Endodermal cell (in vitro differentiated cells): Measurements from ENCODE around the gene DTL. TPM values are rescaled to one million over a fixed set of nuclear protein-coding genes. Genes with fewer than 3 reads are reported as not detected.

Source experiments
- DNase-seq: peaks from one replicate; pipeline ENCODE4 v3.0.0-alpha.2; 2017
- H3K27ac ChIP-seq: 2 replicates; pipeline ENCODE4 v1.5.1; 2013; ENCODE audit warnings: mild to moderate bottlenecking, low read depth, low read length, moderate library complexity
- H3K27me3 ChIP-seq: 2 replicates; pipeline ENCODE4 v1.6.1; 2013; ENCODE audit warnings: mild to moderate bottlenecking, low read length, moderate library complexity; ENCODE audit not compliant: insufficient read depth, control insufficient read depth, poor library complexity, severe bottlenecking
- H3K36me3 ChIP-seq: 2 replicates; pipeline ENCODE4 v1.7.0; 2013; ENCODE audit warnings: mild to moderate bottlenecking, low read length, moderate library complexity; ENCODE audit not compliant: control insufficient read depth, insufficient read depth
- H3K4me1 ChIP-seq: one replicate; pipeline ENCODE4 v1.7.0; 2013; ENCODE audit warnings: low read length; ENCODE audit not compliant: control insufficient read depth, insufficient read depth
- H3K4me3 ChIP-seq: 2 replicates; pipeline ENCODE4 v1.5.1; 2013; ENCODE audit warnings: mild to moderate bottlenecking, low read length, moderate library complexity
- H3K9ac ChIP-seq: 2 replicates; pipeline ENCODE4 v1.6.1; 2013; ENCODE audit warnings: mild to moderate bottlenecking, low read length, moderate library complexity; ENCODE audit not compliant: poor library complexity, severe bottlenecking; ENCODE audit errors: extremely low read depth
- H3K9me3 ChIP-seq: 2 replicates; pipeline ENCODE4 v1.6.1; 2013; ENCODE audit warnings: mild to moderate bottlenecking, low read length, moderate library complexity; ENCODE audit not compliant: control insufficient read depth
- H3K27ac Mint-ChIP-seq: 2 replicates; pipeline ENCODE4 v1.8.0; 2020; ENCODE audit warnings: mixed read lengths
- H3K27me3 Mint-ChIP-seq: 2 replicates; pipeline ENCODE4 v1.8.0; 2021; ENCODE audit warnings: mild to moderate bottlenecking, mixed read lengths; ENCODE audit not compliant: insufficient read depth
- H3K36me3 Mint-ChIP-seq: 2 replicates; pipeline ENCODE4 v1.8.0; 2020; ENCODE audit warnings: low read depth, mixed read lengths
- H3K4me1 Mint-ChIP-seq: 2 replicates; pipeline ENCODE4 v1.8.0; 2020; ENCODE audit warnings: mixed read lengths
- H3K4me3 Mint-ChIP-seq: 2 replicates; pipeline ENCODE4 v1.8.0; 2020; ENCODE audit warnings: mild to moderate bottlenecking, moderate library complexity, mixed read lengths
- H3K9me3 Mint-ChIP-seq: 2 replicates; pipeline ENCODE4 v1.8.0; 2020; ENCODE audit warnings: mild to moderate bottlenecking, mixed read lengths
- WGBS, 2 experiments: methylation state at CpG; one replicate each; pipeline versions ENCODE4 v1.1.5 to v1.1.7; 2013; ENCODE audit warnings: missing lambda C conversion rate in 2 of 2, mixed read lengths in 1 of 2; ENCODE audit not compliant: insufficient coverage in 1 of 2, insufficient read length in 1 of 2; 5-methylcytosine and 5-hydroxymethylcytosine counted together
- total RNA-seq, 2 donors: library from RNA; stranded (reverse); fragmentation: NEBNext Ultra II Directional in 1 of 2; extraction: Animal tissue kit (Norgen Biotek cat#: 25700) in 1 of 2; gene quantifications; 2 replicates in 1 of 2; 3 replicates in 1 of 2; pipeline ENCODE4 v1.2.1, GENCODE V29; 2021
- TF ChIP-seq, protein P1 (sequence below): fragments of 200-600 bp; sonication (generic); conservative IDR thresholded peaks from 2 replicates; pipeline ENCODE4 v1.5.0; 2021; ENCODE audit warnings: antibody characterized with exemption, mild to moderate bottlenecking

Gene DTL
- total RNA-seq, 2 donors from 2014 or later, result 45.5 to 73.8 TPM

DNA sequence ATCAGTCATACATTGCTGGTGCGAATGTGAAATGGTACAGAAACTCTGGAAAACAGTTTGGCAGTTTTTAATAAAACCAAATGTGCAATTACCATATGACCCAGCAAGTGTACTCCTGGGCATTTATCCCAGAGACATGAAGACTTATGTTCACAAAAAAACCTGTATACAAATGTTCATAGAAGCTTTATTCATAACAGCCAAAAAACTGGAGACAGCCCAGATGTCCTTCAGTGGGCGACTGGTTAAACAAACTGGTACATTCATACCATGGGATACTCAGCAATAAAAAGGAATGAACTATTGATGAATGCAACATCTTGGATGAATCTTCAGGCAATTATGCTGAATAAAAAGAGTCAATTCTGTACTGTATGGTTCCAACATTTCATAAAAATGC is 97.8 kb downstream of the DTL start:
- Histone ChIP-seq H3K27ac (no peak overlapping the region), H3K9ac (no peak overlapping the region), H3K9me3 (peaks cover 14% of the 10 kb centered on the region), H3K4me1 (no peaks in the 10 kb centered on the region), H3K36me3 (no peaks in the 10 kb centered on the region), H3K4me3 (no peak overlapping the region), H3K27me3 (no peaks in the 10 kb centered on the region)
- Mint-ChIP-seq H3K4me3 (no peak overlapping the region), H3K4me1 (peaks cover 9% of the 10 kb centered on the region), H3K36me3 (peaks cover 9% of the 10 kb centered on the region), H3K27ac (no peak overlapping the region), H3K9me3 (peaks cover 13% of the 10 kb centered on the region), H3K27me3 (no peaks in the 10 kb centered on the region)
- DNase-seq, result no peak
- TF ChIP-seq, protein P1, sequence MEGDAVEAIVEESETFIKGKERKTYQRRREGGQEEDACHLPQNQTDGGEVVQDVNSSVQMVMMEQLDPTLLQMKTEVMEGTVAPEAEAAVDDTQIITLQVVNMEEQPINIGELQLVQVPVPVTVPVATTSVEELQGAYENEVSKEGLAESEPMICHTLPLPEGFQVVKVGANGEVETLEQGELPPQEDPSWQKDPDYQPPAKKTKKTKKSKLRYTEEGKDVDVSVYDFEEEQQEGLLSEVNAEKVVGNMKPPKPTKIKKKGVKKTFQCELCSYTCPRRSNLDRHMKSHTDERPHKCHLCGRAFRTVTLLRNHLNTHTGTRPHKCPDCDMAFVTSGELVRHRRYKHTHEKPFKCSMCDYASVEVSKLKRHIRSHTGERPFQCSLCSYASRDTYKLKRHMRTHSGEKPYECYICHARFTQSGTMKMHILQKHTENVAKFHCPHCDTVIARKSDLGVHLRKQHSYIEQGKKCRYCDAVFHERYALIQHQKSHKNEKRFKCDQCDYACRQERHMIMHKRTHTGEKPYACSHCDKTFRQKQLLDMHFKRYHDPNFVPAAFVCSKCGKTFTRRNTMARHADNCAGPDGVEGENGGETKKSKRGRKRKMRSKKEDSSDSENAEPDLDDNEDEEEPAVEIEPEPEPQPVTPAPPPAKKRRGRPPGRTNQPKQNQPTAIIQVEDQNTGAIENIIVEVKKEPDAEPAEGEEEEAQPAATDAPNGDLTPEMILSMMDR, result no peak
- WGBS, 2 experiments, result 91 to 100% methylated on average over 1 to 2 of the region's 2 CpGs

DNA sequence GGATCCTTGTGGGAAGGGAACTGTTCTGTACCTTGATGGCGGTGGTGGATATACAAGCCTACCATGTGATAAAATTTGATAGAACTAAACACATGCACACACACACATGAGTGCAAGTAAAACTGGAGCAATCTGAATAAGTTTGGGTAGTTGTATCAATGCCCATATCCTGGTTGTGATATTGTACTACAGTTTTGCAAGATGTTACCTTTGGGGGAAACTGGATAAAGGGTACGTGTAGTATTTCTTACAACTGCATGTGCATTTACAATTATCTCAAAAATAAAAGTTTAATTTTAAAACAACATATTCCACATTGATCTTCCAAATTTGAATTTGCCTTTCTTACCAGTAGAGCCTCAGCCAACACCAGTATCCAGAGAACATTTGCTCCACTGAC is 99.6 kb downstream of the DTL start:
- H3K27me3 ChIP-seq, result no peaks in the 10 kb centered on the region
- TF ChIP-seq, protein P1, result no peak
- H3K27ac ChIP-seq, result no peak overlapping the region
- H3K9me3 Mint-ChIP-seq, result peaks cover 13% of the 10 kb centered on the region
- H3K4me1 Mint-ChIP-seq, result peaks cover 9% of the 10 kb centered on the region
- no peaks in the 10 kb centered on the region for H3K27me3 Mint-ChIP-seq
- H3K4me3 ChIP-seq, result no peak overlapping the region
- WGBS, 2 experiments, result 100% methylated on average over 1 of the region's 2 CpGs
- H3K4me3 Mint-ChIP-seq, result no peak overlapping the region
- H3K9ac ChIP-seq, result no peak overlapping the region
- H3K4me1 ChIP-seq, result no peaks in the 10 kb centered on the region
- DNase-seq, result no peak
- H3K36me3 Mint-ChIP-seq, result peaks cover 9% of the 10 kb centered on the region
- H3K27ac Mint-ChIP-seq, result no peak overlapping the region
- peaks cover 14% of the 10 kb centered on the region for H3K9me3 ChIP-seq
- no peaks in the 10 kb centered on the region for H3K36me3 ChIP-seq

DNA sequence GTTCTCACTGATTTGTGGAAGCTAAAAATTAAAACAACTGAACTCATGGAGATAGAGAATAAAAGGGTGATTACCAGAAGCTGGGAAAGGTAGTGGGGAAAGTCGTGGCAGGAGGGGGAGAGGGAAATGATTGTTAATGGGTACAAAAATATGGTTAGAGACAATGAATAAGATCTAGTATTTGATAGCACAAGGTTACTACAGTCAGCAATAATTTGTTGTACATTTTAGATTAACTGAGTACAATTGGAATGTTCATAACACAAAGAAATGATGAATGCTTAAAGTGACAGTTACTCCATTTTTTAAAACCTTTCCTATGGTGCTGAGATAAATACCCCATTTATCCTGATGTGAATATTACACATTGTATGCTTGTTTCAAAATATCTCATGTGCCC is 102.3 kb downstream of the DTL start:
- Mint-ChIP-seq H3K9me3 (peaks cover 13% of the 10 kb centered on the region), H3K27me3 (no peaks in the 10 kb centered on the region), H3K36me3 (peaks cover 12% of the 10 kb centered on the region), H3K27ac (no peak overlapping the region), H3K4me1 (no peaks in the 10 kb centered on the region), H3K4me3 (no peak overlapping the region)
- WGBS, 2 experiments, result 91 to 94% methylated on average over 1 of the region's 1 CpG
- TF ChIP-seq, protein P1, result no peak
- Histone ChIP-seq H3K27me3 (no peaks in the 10 kb centered on the region), H3K9me3 (peaks cover 14% of the 10 kb centered on the region), H3K4me3 (no peak overlapping the region), H3K36me3 (no peaks in the 10 kb centered on the region), H3K4me1 (no peaks in the 10 kb centered on the region), H3K27ac (no peak overlapping the region), H3K9ac (no peak overlapping the region)
- no peak for DNase-seq
